ENCODE data around the gene ABL1.

The ABL1 gene

DNA sequence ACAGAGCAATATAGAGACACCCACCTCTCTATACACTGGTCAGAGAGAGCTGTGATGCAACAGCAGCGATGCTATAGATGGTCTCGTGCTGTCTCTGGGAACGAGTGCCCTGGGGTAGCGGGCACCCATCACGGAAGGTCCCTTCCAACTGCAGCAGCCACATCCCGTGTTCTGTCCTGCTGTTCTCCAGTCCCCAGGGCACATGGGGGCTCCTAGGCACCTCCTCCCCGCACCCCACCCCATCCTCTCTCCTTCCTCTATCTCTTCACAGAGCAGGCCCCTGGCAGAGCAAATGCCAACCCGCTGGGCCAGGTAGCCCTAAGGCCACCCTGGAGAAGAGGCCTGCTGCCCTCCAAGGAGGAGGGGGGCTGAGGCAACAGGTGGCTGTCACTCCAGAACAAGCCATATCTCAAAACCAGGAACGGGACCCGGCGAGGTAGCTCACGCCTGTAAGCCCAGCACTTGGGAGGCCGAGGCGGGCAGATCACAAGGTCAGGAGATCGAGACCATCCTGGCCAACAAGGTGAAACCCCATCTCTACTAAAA, 95.8 kb downstream of the ABL1 start:
- H3K27me3 ChIP-seq (ENCODE audit: insufficient read depth, low read length, poor library complexity, severe bottlenecking), result no peaks in the 10 kb centered on the region
- H3K4me2 ChIP-seq (ENCODE audit: low read depth, low read length, poor library complexity, severe bottlenecking), result no peak overlapping the region
- no peaks in the 10 kb centered on the region for H3K79me2 ChIP-seq (ENCODE audit: insufficient read depth, low read length)
- H3K9me3 ChIP-seq (ENCODE audit: insufficient read depth, low read depth, low read length), result no peaks in the 10 kb centered on the region
- no peaks in the 10 kb centered on the region for H3K36me3 ChIP-seq (ENCODE audit: insufficient read depth, low read length)
- no peaks in the 10 kb centered on the region for H3K9me2 ChIP-seq (replicated peaks; ENCODE audit: low read depth, low read length)
- H3K9ac ChIP-seq (ENCODE audit: low read depth, low read length, poor library complexity, severe bottlenecking), result no peak overlapping the region
- no peaks in the 10 kb centered on the region for H3K4me1 ChIP-seq (ENCODE audit: insufficient read depth, low read length, poor library complexity, severe bottlenecking)
- TF ChIP-seq, protein P1, sequence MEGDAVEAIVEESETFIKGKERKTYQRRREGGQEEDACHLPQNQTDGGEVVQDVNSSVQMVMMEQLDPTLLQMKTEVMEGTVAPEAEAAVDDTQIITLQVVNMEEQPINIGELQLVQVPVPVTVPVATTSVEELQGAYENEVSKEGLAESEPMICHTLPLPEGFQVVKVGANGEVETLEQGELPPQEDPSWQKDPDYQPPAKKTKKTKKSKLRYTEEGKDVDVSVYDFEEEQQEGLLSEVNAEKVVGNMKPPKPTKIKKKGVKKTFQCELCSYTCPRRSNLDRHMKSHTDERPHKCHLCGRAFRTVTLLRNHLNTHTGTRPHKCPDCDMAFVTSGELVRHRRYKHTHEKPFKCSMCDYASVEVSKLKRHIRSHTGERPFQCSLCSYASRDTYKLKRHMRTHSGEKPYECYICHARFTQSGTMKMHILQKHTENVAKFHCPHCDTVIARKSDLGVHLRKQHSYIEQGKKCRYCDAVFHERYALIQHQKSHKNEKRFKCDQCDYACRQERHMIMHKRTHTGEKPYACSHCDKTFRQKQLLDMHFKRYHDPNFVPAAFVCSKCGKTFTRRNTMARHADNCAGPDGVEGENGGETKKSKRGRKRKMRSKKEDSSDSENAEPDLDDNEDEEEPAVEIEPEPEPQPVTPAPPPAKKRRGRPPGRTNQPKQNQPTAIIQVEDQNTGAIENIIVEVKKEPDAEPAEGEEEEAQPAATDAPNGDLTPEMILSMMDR (conservative IDR thresholded peaks at IDR 0.05; ENCODE audit: low read length), result no peak
- no peak for TF ChIP-seq EZH2phosphoT487 (IDR thresholded peaks at IDR 0.05; ENCODE audit: borderline replicate concordance)
- no peak overlapping the region for H2AFZ ChIP-seq (ENCODE audit: low read length)
- H3F3A ChIP-seq (ENCODE audit: low read depth), result no peaks in the 10 kb centered on the region
- H3K4me3 ChIP-seq (ENCODE audit: low read length, poor library complexity, severe bottlenecking), result no peak overlapping the region
- H4K20me1 ChIP-seq (ENCODE audit: insufficient read depth, low read length, poor library complexity, severe bottlenecking), result no peaks in the 10 kb centered on the region

DNA sequence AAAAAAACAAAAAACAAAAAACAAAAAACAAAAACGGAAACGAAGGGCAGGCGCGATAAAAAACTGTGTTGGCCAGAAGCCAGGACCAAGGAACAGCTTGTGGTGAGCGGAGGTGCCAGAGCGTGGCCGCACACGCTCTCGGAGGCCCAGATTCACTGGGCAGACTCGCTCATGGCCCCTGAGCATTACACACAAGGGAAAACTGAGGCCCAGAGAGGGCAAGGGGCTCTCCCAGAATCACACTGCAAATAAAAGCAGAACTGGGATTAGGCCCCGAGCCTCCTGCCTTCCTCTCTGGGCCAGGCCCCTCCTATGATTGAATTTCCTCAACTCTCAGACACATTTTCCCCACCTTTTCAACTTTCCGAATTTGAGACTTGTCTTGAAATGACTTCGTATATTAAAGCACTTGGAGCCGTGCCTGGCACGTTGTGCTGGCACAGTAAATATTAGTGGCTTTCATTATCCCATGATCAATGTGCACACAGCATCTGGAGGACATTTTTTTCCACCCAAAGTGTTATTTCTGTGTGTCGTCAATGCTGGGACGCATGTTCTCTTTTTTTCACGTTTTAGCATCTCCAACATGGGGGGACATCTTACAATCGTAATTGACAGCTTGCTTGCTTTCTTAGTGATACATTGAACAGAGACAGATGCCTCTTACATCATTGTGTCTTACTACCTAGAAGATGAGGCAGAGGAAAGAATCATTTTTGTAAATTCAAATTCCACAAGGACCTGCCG, 96.6 kb downstream of the ABL1 start:
- TF ChIP-seq, protein P1 (conservative IDR thresholded peaks at IDR 0.05; ENCODE audit: low read length), result no peak
- no peak for TF ChIP-seq EZH2phosphoT487 (IDR thresholded peaks at IDR 0.05; ENCODE audit: borderline replicate concordance)
- Histone ChIP-seq H3K4me1 (ENCODE audit: insufficient read depth, low read length, poor library complexity, severe bottlenecking) (no peaks in the 10 kb centered on the region), H4K20me1 (ENCODE audit: insufficient read depth, low read length, poor library complexity, severe bottlenecking) (no peaks in the 10 kb centered on the region), H3K27me3 (ENCODE audit: insufficient read depth, low read length, poor library complexity, severe bottlenecking) (no peaks in the 10 kb centered on the region), H3K79me2 (ENCODE audit: insufficient read depth, low read length) (no peaks in the 10 kb centered on the region), H3K4me2 (ENCODE audit: low read depth, low read length, poor library complexity, severe bottlenecking) (no peak overlapping the region), H3K9ac (ENCODE audit: low read depth, low read length, poor library complexity, severe bottlenecking) (no peak overlapping the region), H3F3A (ENCODE audit: low read depth) (no peaks in the 10 kb centered on the region), H3K9me3 (ENCODE audit: insufficient read depth, low read depth, low read length) (no peaks in the 10 kb centered on the region), H3K4me3 (ENCODE audit: low read length, poor library complexity, severe bottlenecking) (no peak overlapping the region), H2AFZ (ENCODE audit: low read length) (no peak overlapping the region), H3K9me2 (replicated peaks; ENCODE audit: low read depth, low read length) (no peaks in the 10 kb centered on the region), H3K36me3 (ENCODE audit: insufficient read depth, low read length) (no peaks in the 10 kb centered on the region)

DNA sequence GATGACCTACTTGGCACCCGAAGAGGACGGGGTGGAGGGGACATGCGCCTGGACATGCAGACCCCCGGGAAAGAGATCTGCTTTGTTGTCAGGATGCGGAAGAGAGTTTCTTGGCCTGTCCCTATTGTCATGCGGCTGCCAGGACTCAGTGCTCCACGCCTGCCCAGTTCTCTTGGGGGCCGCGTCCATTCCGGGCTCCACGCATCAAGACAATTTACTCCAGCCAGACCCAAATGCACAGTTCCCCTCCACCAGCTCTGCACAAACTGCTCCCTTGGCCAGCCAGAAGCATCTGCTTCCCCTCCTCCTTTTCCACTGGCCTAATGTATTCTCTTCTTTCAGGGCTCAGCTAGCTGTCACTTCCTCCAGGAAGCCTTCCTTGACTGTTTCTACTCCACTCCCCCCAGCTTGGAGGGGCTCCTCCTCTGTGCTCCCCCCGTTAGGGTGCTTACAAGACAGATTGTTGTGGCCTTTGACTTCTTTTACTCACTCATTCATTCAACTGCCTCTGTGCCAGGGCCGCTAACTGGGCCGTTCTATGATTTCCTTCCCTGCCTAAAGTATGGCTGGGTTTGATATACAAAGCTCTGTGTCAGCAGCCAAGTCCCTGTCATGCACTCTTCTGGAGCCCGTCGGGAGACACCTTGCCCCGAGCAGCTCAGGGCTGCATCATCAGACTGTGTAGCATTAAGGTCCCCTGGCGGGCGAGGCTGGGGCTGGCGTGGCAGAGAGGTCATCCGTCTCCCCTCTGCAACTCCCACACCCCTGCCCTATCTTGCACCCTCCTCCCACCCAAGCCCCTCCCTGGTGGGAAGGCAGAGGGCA, 97.4 kb downstream of the ABL1 start:
- Histone ChIP-seq H3K4me3 (ENCODE audit: low read length, poor library complexity, severe bottlenecking) (no peak overlapping the region), H3K27me3 (ENCODE audit: insufficient read depth, low read length, poor library complexity, severe bottlenecking) (no peaks in the 10 kb centered on the region)
- no peak for TF ChIP-seq EZH2phosphoT487 (IDR thresholded peaks at IDR 0.05; ENCODE audit: borderline replicate concordance)
- TF ChIP-seq, protein P1 (conservative IDR thresholded peaks at IDR 0.05; ENCODE audit: low read length), result no peak

More for the DNA sequence above, 97.4 kb downstream of the ABL1 start:
- Histone ChIP-seq H3K79me2 (ENCODE audit: insufficient read depth, low read length) (no peaks in the 10 kb centered on the region), H3K9ac (ENCODE audit: low read depth, low read length, poor library complexity, severe bottlenecking) (no peak overlapping the region), H3K4me2 (ENCODE audit: low read depth, low read length, poor library complexity, severe bottlenecking) (no peak overlapping the region), H3K9me2 (replicated peaks; ENCODE audit: low read depth, low read length) (no peaks in the 10 kb centered on the region), H2AFZ (ENCODE audit: low read length) (no peak overlapping the region), H4K20me1 (ENCODE audit: insufficient read depth, low read length, poor library complexity, severe bottlenecking) (no peaks in the 10 kb centered on the region), H3K9me3 (ENCODE audit: insufficient read depth, low read depth, low read length) (no peaks in the 10 kb centered on the region), H3K36me3 (ENCODE audit: insufficient read depth, low read length) (no peaks in the 10 kb centered on the region), H3F3A (ENCODE audit: low read depth) (no peaks in the 10 kb centered on the region), H3K4me1 (ENCODE audit: insufficient read depth, low read length, poor library complexity, severe bottlenecking) (no peaks in the 10 kb centered on the region)
